Measurements from ENCODE around the gene NFKB2.

The NFKB2 gene

DNA sequence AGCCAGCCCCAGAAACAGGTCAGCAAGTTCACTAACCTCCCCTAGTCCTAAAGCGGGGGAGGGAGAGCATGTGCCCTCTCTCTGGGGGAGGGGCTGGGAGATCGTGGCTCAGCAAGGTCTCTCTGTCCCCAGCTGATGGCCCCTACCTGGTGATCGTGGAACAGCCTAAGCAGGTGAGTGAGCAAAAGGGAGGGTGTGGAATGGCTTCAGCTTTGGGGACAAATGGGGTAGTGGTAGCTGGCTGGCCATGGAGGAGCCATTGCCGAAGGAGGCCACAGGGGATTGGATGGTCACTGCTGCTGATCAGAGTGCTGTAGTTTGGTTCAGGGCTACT lies 779 bp downstream of the NFKB2 start (continued):
- TF ChIP-seq, protein P1, sequence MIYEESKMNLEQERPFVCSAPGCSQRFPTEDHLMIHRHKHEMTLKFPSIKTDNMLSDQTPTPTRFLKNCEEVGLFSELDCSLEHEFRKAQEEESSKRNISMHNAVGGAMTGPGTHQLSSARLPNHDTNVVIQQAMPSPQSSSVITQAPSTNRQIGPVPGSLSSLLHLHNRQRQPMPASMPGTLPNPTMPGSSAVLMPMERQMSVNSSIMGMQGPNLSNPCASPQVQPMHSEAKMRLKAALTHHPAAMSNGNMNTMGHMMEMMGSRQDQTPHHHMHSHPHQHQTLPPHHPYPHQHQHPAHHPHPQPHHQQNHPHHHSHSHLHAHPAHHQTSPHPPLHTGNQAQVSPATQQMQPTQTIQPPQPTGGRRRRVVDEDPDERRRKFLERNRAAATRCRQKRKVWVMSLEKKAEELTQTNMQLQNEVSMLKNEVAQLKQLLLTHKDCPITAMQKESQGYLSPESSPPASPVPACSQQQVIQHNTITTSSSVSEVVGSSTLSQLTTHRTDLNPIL (CRISPR knock-in tag; IDR thresholded peaks at IDR 0.05; ENCODE audit: low read depth), result no peak

DNA sequence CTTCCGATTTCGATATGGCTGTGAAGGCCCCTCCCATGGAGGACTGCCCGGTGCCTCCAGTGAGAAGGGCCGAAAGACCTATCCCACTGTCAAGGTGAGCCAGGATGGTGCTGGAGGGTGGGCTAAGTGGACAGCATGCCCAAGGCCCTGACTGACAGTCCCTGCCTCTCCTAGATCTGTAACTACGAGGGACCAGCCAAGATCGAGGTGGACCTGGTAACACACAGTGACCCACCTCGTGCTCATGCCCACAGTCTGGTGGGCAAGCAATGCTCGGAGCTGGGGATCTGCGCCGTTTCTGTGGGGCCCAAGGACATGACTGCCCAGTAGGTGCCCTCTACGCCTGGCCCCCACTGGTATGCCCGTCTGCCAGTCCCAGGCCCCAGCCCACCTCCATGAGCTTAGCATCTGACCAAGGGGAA lies 1.2 kb downstream of the NFKB2 start:
- TF ChIP-seq, protein P2, sequence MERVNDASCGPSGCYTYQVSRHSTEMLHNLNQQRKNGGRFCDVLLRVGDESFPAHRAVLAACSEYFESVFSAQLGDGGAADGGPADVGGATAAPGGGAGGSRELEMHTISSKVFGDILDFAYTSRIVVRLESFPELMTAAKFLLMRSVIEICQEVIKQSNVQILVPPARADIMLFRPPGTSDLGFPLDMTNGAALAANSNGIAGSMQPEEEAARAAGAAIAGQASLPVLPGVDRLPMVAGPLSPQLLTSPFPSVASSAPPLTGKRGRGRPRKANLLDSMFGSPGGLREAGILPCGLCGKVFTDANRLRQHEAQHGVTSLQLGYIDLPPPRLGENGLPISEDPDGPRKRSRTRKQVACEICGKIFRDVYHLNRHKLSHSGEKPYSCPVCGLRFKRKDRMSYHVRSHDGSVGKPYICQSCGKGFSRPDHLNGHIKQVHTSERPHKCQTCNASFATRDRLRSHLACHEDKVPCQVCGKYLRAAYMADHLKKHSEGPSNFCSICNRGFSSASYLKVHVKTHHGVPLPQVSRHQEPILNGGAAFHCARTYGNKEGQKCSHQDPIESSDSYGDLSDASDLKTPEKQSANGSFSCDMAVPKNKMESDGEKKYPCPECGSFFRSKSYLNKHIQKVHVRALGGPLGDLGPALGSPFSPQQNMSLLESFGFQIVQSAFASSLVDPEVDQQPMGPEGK (CRISPR knock-in tag; IDR thresholded peaks at IDR 0.05; ENCODE audit: borderline replicate concordance), result no peak
- no peak for ATAC-seq

DNA sequence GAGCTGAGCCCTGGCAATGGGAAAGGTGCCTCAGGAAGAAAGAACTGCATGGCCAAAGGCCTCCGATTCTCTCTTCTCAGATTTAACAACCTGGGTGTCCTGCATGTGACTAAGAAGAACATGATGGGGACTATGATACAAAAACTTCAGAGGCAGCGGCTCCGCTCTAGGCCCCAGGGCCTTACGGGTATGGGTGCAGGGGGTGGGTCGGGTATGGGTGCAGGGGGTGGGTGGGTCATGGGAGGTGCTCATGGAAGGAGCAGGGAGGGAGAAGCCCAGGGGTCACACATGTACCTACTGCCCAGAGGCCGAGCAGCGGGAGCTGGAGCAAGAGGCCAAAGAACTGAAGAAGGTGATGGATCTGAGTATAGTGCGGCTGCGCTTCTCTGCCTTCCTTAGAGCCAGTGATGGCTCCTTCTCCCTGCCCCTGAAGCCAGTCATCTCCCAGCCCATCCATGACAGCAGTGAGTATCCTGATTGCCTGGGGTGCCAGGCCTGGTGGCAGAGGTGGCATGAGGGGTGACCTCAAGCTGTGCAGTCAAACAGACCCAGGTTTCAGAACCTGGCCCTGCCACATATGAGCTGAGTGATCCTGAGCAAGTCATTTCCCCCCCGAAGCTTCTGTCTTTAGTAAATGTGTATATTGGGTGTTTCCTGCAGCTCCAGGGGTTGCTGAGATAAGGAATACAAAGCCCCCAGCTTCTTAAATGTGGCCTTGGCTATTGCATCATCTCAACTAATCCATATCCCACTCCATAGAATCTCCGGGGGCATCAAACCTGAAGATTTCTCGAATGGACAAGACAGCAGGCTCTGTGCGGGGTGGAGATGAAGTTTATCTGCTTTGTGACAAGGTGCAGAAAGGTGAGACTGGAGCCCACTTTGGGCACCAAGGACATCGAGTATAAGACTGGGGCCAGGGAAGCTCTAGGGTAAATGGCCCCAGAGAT lies 2.0 kb downstream of the NFKB2 start:
- no peak for ATAC-seq

More for the DNA sequence above, 2.0 kb downstream of the NFKB2 start:
- TF ChIP-seq TCF4 (CRISPR knock-in tag; IDR thresholded peaks at IDR 0.05; ENCODE audit: borderline replicate concordance) (no peak), CSDC2 (CRISPR knock-in tag; IDR thresholded peaks at IDR 0.05) (no peak), ZNF8 (CRISPR knock-in tag; IDR thresholded peaks at IDR 0.05) (no peak), GLIS3 (CRISPR knock-in tag; IDR thresholded peaks at IDR 0.05) (no peak), ZNF565 (CRISPR knock-in tag; conservative IDR thresholded peaks at IDR 0.05; ENCODE audit: low read depth) (no peak), ESRRG (CRISPR knock-in tag; IDR thresholded peaks at IDR 0.05) (no peak), OSR1 (CRISPR knock-in tag; IDR thresholded peaks at IDR 0.05) (no peak), PPARA (CRISPR knock-in tag; IDR thresholded peaks at IDR 0.05; ENCODE audit: borderline replicate concordance) (no peak), ZFP30 (CRISPR knock-in tag; IDR thresholded peaks at IDR 0.05) (no peak), SNAI2 (CRISPR knock-in tag; IDR thresholded peaks at IDR 0.05) (no peak), RARB (CRISPR knock-in tag; IDR thresholded peaks at IDR 0.05) (no peak), ISL1 (CRISPR knock-in tag; IDR thresholded peaks at IDR 0.05) (no peak)
- TF ChIP-seq, protein P1 (CRISPR knock-in tag; IDR thresholded peaks at IDR 0.05; ENCODE audit: low read depth), result no peak
- TF ChIP-seq, protein P3, sequence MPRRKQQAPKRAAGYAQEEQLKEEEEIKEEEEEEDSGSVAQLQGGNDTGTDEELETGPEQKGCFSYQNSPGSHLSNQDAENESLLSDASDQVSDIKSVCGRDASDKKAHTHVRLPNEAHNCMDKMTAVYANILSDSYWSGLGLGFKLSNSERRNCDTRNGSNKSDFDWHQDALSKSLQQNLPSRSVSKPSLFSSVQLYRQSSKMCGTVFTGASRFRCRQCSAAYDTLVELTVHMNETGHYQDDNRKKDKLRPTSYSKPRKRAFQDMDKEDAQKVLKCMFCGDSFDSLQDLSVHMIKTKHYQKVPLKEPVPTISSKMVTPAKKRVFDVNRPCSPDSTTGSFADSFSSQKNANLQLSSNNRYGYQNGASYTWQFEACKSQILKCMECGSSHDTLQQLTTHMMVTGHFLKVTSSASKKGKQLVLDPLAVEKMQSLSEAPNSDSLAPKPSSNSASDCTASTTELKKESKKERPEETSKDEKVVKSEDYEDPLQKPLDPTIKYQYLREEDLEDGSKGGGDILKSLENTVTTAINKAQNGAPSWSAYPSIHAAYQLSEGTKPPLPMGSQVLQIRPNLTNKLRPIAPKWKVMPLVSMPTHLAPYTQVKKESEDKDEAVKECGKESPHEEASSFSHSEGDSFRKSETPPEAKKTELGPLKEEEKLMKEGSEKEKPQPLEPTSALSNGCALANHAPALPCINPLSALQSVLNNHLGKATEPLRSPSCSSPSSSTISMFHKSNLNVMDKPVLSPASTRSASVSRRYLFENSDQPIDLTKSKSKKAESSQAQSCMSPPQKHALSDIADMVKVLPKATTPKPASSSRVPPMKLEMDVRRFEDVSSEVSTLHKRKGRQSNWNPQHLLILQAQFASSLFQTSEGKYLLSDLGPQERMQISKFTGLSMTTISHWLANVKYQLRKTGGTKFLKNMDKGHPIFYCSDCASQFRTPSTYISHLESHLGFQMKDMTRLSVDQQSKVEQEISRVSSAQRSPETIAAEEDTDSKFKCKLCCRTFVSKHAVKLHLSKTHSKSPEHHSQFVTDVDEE (CRISPR knock-in tag; IDR thresholded peaks at IDR 0.05), result no peak
- TF ChIP-seq, protein P4, sequence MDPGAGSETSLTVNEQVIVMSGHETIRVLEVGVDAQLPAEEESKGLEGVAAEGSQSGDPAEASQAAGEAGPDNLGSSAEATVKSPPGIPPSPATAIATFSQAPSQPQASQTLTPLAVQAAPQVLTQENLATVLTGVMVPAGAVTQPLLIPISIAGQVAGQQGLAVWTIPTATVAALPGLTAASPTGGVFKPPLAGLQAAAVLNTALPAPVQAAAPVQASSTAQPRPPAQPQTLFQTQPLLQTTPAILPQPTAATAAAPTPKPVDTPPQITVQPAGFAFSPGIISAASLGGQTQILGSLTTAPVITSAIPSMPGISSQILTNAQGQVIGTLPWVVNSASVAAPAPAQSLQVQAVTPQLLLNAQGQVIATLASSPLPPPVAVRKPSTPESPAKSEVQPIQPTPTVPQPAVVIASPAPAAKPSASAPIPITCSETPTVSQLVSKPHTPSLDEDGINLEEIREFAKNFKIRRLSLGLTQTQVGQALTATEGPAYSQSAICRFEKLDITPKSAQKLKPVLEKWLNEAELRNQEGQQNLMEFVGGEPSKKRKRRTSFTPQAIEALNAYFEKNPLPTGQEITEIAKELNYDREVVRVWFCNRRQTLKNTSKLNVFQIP (CRISPR knock-in tag; IDR thresholded peaks at IDR 0.05; ENCODE audit: borderline replicate concordance, low read depth), result no peak
- TF ChIP-seq, protein P2 (CRISPR knock-in tag; IDR thresholded peaks at IDR 0.05; ENCODE audit: borderline replicate concordance), result no peak

All from SK-N-SH treated with all-trans-retinoic acid at 6 μM for 48 hours (cell line).